ENCODE measurements around the gene GALNT16. TPM values are rescaled to one million over a fixed set of nuclear protein-coding genes. Genes with fewer than 3 reads are reported as not detected.

The GALNT16 gene
- total RNA-seq, 1 donor from 2014 or later, result 6.2 TPM

DNA sequence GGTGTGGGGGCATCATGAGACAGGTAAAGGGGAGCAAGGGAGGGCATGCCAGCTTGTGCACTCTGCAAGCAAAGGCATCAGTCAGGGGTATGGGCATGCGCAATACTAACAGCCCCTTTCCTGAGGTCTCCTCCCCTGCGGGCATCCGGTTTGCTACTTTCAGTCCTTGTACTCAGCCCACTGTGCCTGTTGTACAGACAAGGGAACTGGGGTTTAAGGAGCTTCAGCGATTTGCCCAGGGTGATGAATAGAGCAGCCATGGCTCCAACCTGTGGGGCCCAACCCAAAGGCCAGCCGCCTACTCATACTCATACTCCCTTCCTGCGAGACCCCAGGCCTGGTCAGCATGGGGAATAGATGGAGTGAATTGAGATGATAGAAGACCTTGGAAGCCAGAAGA is 66.7 kb downstream of the GALNT16 start:
- Histone ChIP-seq H2AFZ (ENCODE audit: low read depth, low read length) (no peak overlapping the region), H3K4me2 (ENCODE audit: low read length) (no peak overlapping the region), H4K20me1 (ENCODE audit: insufficient read depth, low read length) (no peaks in the 10 kb centered on the region), H3K36me3 (ENCODE audit: insufficient read depth, low read length) (no peaks in the 10 kb centered on the region), H3K27ac (ENCODE audit: low read depth, low read length) (no peak overlapping the region), H3K9ac (ENCODE audit: low read length) (no peak overlapping the region), H3K4me3 (ENCODE audit: insufficient read depth, low read depth, low read length) (no peak overlapping the region), H3K27me3 (ENCODE audit: insufficient read depth, low read length) (no peaks in the 10 kb centered on the region), H3K79me2 (ENCODE audit: insufficient read depth, low read length) (no peaks in the 10 kb centered on the region), H3K9me3 (ENCODE audit: insufficient read depth, low read depth, low read length) (no peaks in the 10 kb centered on the region), H3K4me1 (ENCODE audit: insufficient read depth, low read length) (no peaks in the 10 kb centered on the region)
- Mint-ChIP-seq H3K4me1 (ENCODE audit: low read depth, unreplicated experiment) (peaks cover 2% of the 10 kb centered on the region), H3K36me3 (ENCODE audit: low read depth, unreplicated experiment) (peaks cover 2% of the 10 kb centered on the region), H3K4me3 (ENCODE audit: unreplicated experiment) (no peak overlapping the region), H3K27ac (ENCODE audit: unreplicated experiment) (no peak overlapping the region), H3K9me3 (ENCODE audit: unreplicated experiment) (no peaks in the 10 kb centered on the region), H3K27me3 (ENCODE audit: low read depth, unreplicated experiment) (peaks cover 33% of the 10 kb centered on the region)
- FAIRE-seq (no peak), DNase-seq (ENCODE audit: low read depth) (no peak)
- no peak for TF ChIP-seq CTCF (IDR thresholded peaks at IDR 0.05; ENCODE audit: insufficient read depth, low read depth, low read length)
- no peak for TF ChIP-seq EZH2 (IDR thresholded peaks at IDR 0.05; ENCODE audit: insufficient read depth, low read length)

DNA sequence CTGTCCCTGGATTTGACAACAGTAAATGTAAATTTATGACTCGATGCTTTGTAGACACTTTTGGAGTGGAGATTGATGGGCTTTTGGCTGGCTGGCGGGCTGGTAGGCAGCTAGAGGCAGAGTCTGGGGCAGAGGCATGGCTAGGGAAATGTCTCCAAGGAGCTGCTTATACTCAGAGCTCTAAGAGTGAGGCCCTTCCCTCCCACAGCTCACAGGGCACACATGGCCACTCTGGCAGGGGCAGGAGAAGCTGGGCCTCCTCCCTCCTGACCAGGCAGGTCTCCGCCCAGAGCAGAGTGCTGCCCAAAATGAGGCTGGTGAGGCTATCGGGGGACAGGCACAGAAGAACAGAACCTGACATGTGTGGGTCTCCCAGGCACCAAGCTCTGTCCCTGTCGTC is 67.5 kb downstream of the GALNT16 start:
- H3K36me3 ChIP-seq (ENCODE audit: insufficient read depth, low read length), result no peaks in the 10 kb centered on the region
- no peak overlapping the region for H2AFZ ChIP-seq (ENCODE audit: low read depth, low read length)
- no peaks in the 10 kb centered on the region for H3K9me3 ChIP-seq (ENCODE audit: insufficient read depth, low read depth, low read length)
- Mint-ChIP-seq H3K9me3 (ENCODE audit: unreplicated experiment) (no peaks in the 10 kb centered on the region), H3K4me3 (ENCODE audit: unreplicated experiment) (no peak overlapping the region), H3K36me3 (ENCODE audit: low read depth, unreplicated experiment) (peaks cover 2% of the 10 kb centered on the region), H3K27ac (ENCODE audit: unreplicated experiment) (no peak overlapping the region), H3K4me1 (ENCODE audit: low read depth, unreplicated experiment) (peaks cover 2% of the 10 kb centered on the region), H3K27me3 (ENCODE audit: low read depth, unreplicated experiment) (peaks cover 33% of the 10 kb centered on the region)
- no peaks in the 10 kb centered on the region for H4K20me1 ChIP-seq (ENCODE audit: insufficient read depth, low read length)
- H3K4me1 ChIP-seq (ENCODE audit: insufficient read depth, low read length), result no peaks in the 10 kb centered on the region
- no peaks in the 10 kb centered on the region for H3K79me2 ChIP-seq (ENCODE audit: insufficient read depth, low read length)
- H3K9ac ChIP-seq (ENCODE audit: low read length), result no peak overlapping the region
- H3K4me2 ChIP-seq (ENCODE audit: low read length), result no peak overlapping the region
- H3K27ac ChIP-seq (ENCODE audit: low read depth, low read length), result no peak overlapping the region
- no peak overlapping the region for H3K4me3 ChIP-seq (ENCODE audit: insufficient read depth, low read depth, low read length)
- TF ChIP-seq EZH2 (IDR thresholded peaks at IDR 0.05; ENCODE audit: insufficient read depth, low read length) (no peak), CTCF (IDR thresholded peaks at IDR 0.05; ENCODE audit: insufficient read depth, low read depth, low read length) (no peak)
- FAIRE-seq (no peak), DNase-seq (ENCODE audit: low read depth) (no peak)
- no peaks in the 10 kb centered on the region for H3K27me3 ChIP-seq (ENCODE audit: insufficient read depth, low read length)

GRCh38 chr14:69328317-69328716 is 68.4 kb downstream of the GALNT16 start:
- Histone ChIP-seq H3K27me3 (ENCODE audit: insufficient read depth, low read length) (no peaks in the 10 kb centered on the region), H3K9ac (ENCODE audit: low read length) (no peak overlapping the region), H2AFZ (ENCODE audit: low read depth, low read length) (no peak overlapping the region), H3K27ac (ENCODE audit: low read depth, low read length) (no peak overlapping the region), H3K4me2 (ENCODE audit: low read length) (no peak overlapping the region), H3K36me3 (ENCODE audit: insufficient read depth, low read length) (no peaks in the 10 kb centered on the region), H3K4me3 (ENCODE audit: insufficient read depth, low read depth, low read length) (no peak overlapping the region), H3K79me2 (ENCODE audit: insufficient read depth, low read length) (no peaks in the 10 kb centered on the region), H4K20me1 (ENCODE audit: insufficient read depth, low read length) (no peaks in the 10 kb centered on the region), H3K4me1 (ENCODE audit: insufficient read depth, low read length) (no peaks in the 10 kb centered on the region), H3K9me3 (ENCODE audit: insufficient read depth, low read depth, low read length) (no peaks in the 10 kb centered on the region)
- Mint-ChIP-seq H3K27me3 (ENCODE audit: low read depth, unreplicated experiment) (peaks cover 35% of the 10 kb centered on the region), H3K27ac (ENCODE audit: unreplicated experiment) (no peak overlapping the region), H3K4me1 (ENCODE audit: low read depth, unreplicated experiment) (peaks cover 2% of the 10 kb centered on the region), H3K9me3 (ENCODE audit: unreplicated experiment) (no peaks in the 10 kb centered on the region), H3K36me3 (ENCODE audit: low read depth, unreplicated experiment) (peaks cover 2% of the 10 kb centered on the region), H3K4me3 (ENCODE audit: unreplicated experiment) (no peak overlapping the region)
- TF ChIP-seq CTCF (IDR thresholded peaks at IDR 0.05; ENCODE audit: insufficient read depth, low read depth, low read length), result no peak
- no peak for TF ChIP-seq EZH2 (IDR thresholded peaks at IDR 0.05; ENCODE audit: insufficient read depth, low read length)
- DNase-seq (ENCODE audit: low read depth) (no peak), FAIRE-seq (no peak)

Measured in astrocyte (in vitro differentiated cells and primary cell).